GM19328 (cell line): Measurements from ENCODE around the gene UBAC2.
A peak's percentile ranks its signal among the peaks of the same experiment; 100 is the strongest.

Source experiments
- ATAC-seq: cut with Tn5 transposase; IDR thresholded peaks from one replicate; pipeline ENCODE4 v1.9.1; 2021; ENCODE audit warnings: mild to moderate bottlenecking, moderate library complexity; ENCODE audit not compliant: unreplicated experiment

Gene UBAC2

GRCh38 chr13:99374169-99374991 lies 173.7 kb downstream of the UBAC2 start:
- peak; percentile 34 for ATAC-seq

GRCh38 chr13:99374994-99375737 lies 174.5 kb downstream of the UBAC2 start:
- peak; percentile 45 for ATAC-seq

GRCh38 chr13:99375738-99376080 lies 175.1 kb downstream of the UBAC2 start:
- no peak for ATAC-seq

- ATAC-seq: peak; percentile 54
These were observed 175.5 kb downstream of the UBAC2 start for GRCh38 chr13:99376132-99376531.

- no peak for ATAC-seq
These were observed 176.3 kb downstream of the UBAC2 start for GRCh38 chr13:99376924-99377323.

- no peak for ATAC-seq
These were observed 177.0 kb downstream of the UBAC2 start for GRCh38 chr13:99377641-99378040.

GRCh38 chr13:99378985-99379733 lies 178.5 kb downstream of the UBAC2 start:
- no peak for ATAC-seq

- no peak for ATAC-seq
These were observed 179.5 kb downstream of the UBAC2 start for GRCh38 chr13:99379856-99380801.

- no peak for ATAC-seq
These were observed 180.4 kb downstream of the UBAC2 start for GRCh38 chr13:99380921-99381645.

- ATAC-seq: no peak
These were observed 181.1 kb downstream of the UBAC2 start for GRCh38 chr13:99381766-99382165.

GRCh38 chr13:99382428-99383133 lies 181.9 kb downstream of the UBAC2 start:
- no peak for ATAC-seq

GRCh38 chr13:99383511-99383921 lies 182.9 kb downstream of the UBAC2 start:
- no peak for ATAC-seq

GRCh38 chr13:99383946-99384345 lies 183.3 kb downstream of the UBAC2 start:
- no peak for ATAC-seq

GRCh38 chr13:99384468-99384867 lies 183.8 kb downstream of the UBAC2 start:
- ATAC-seq: no peak

GRCh38 chr13:99385161-99385560 lies 184.5 kb downstream of the UBAC2 start:
- no peak for ATAC-seq

- no peak for ATAC-seq
These were observed 185.3 kb downstream of the UBAC2 start for GRCh38 chr13:99385940-99386339.

- no peak for ATAC-seq
These were observed 185.8 kb downstream of the UBAC2 start for GRCh38 chr13:99386495-99386894.

- ATAC-seq: no peak
These were observed 186.5 kb downstream of the UBAC2 start for GRCh38 chr13:99386911-99387788.
